Trophoblast cell (in vitro differentiated cells and primary cell): ENCODE measurements around the gene VAMP1.
"Not testable (repeated sequence)": the region's sequence is repeated elsewhere in the genome, so short reads cannot be mapped to it uniquely, and the experiment has no call there.

Source experiments
- DNase-seq, 2 donors: peaks; one replicate each; pipeline ENCODE4 v3.0.0-alpha.2; 2016
- H2AFZ ChIP-seq: 2 replicates; pipeline ENCODE4 v1.6.1; 2013; ENCODE audit warnings: low read length, moderate library complexity, mild to moderate bottlenecking; ENCODE audit not compliant: insufficient read depth, poor library complexity
- H2AK5ac ChIP-seq: 2 replicates; pipeline ENCODE4 v1.6.1; 2013; ENCODE audit warnings: mild to moderate bottlenecking, low read length
- H2BK120ac ChIP-seq: 2 replicates; pipeline ENCODE4 v1.6.1; 2013; ENCODE audit warnings: low read length, mild to moderate bottlenecking, moderate library complexity; ENCODE audit not compliant: insufficient read depth, poor library complexity
- H2BK12ac ChIP-seq: 2 replicates; pipeline ENCODE4 v1.6.1; 2013; ENCODE audit warnings: mild to moderate bottlenecking, low read length, moderate library complexity
- H2BK5ac ChIP-seq: 2 replicates; pipeline ENCODE4 v1.6.1; 2013; ENCODE audit warnings: low read length, low read depth, moderate library complexity, mild to moderate bottlenecking; ENCODE audit not compliant: poor library complexity
- H3K14ac ChIP-seq: 2 replicates; pipeline ENCODE4 v1.6.1; 2013; ENCODE audit warnings: mild to moderate bottlenecking, low read length
- H3K18ac ChIP-seq: 2 replicates; pipeline ENCODE4 v1.6.1; 2013; ENCODE audit warnings: mild to moderate bottlenecking, low read length
- H3K23ac ChIP-seq: 2 replicates; pipeline ENCODE4 v1.6.1; 2013; ENCODE audit warnings: low read length
- H3K27ac ChIP-seq: 2 replicates; pipeline ENCODE4 v1.5.1; 2013; ENCODE audit warnings: low read depth, mild to moderate bottlenecking, inconsistent platforms, low read length, moderate library complexity
- H3K27me3 ChIP-seq: 2 replicates; pipeline ENCODE4 v1.6.1; 2013; ENCODE audit warnings: inconsistent platforms, mild to moderate bottlenecking, low read length, moderate library complexity; ENCODE audit not compliant: insufficient read depth
- H3K36me3 ChIP-seq, 2 experiments: 1 replicate in 1 of 2; 2 replicates in 1 of 2; pipeline ENCODE4 v1.6.1; 2013; ENCODE audit warnings: low read length in 2 of 2, mild to moderate bottlenecking in 2 of 2, moderate library complexity in 1 of 2; ENCODE audit not compliant: insufficient read depth in 2 of 2, control insufficient read depth in 1 of 2
- H3K4ac ChIP-seq: 2 replicates; pipeline ENCODE4 v1.6.1; 2013; ENCODE audit warnings: low read depth, mild to moderate bottlenecking, low read length, moderate library complexity
- H3K4me1 ChIP-seq, 2 experiments: 1 replicate in 1 of 2; 2 replicates in 1 of 2; pipeline ENCODE4 v1.6.1; 2013; ENCODE audit warnings: low read length in 2 of 2, mild to moderate bottlenecking in 2 of 2, moderate library complexity in 1 of 2; ENCODE audit not compliant: insufficient read depth in 2 of 2, control insufficient read depth in 1 of 2
- H3K4me2 ChIP-seq: 2 replicates; pipeline ENCODE4 v1.6.1; 2013; ENCODE audit warnings: inconsistent platforms, mild to moderate bottlenecking, low read length, moderate library complexity
- H3K4me3 ChIP-seq: 2 replicates; pipeline ENCODE4 v1.5.1; 2013; ENCODE audit warnings: mild to moderate bottlenecking, low read depth, low read length, inconsistent platforms
- H3K79me1 ChIP-seq: one replicate; pipeline ENCODE4 v1.6.1; 2013; ENCODE audit warnings: low read length
- H3K79me2 ChIP-seq: 2 replicates; pipeline ENCODE4 v1.6.1; 2013; ENCODE audit warnings: low read length, mild to moderate bottlenecking; ENCODE audit not compliant: control insufficient read depth, insufficient read depth, poor library complexity
- H3K9ac ChIP-seq: 2 replicates; pipeline ENCODE4 v1.6.1; 2013; ENCODE audit warnings: mild to moderate bottlenecking, low read length
- H3K9me3 ChIP-seq: 2 replicates; pipeline ENCODE4 v1.6.1; 2013; ENCODE audit warnings: low read depth, mild to moderate bottlenecking, control low read depth, inconsistent platforms, low read length; ENCODE audit not compliant: insufficient read depth
- H4K12ac ChIP-seq: 2 replicates; pipeline ENCODE4 v1.6.1; 2013; ENCODE audit warnings: low read depth, mild to moderate bottlenecking, low read length, moderate library complexity
- H4K8ac ChIP-seq: 2 replicates; pipeline ENCODE4 v1.6.1; 2013; ENCODE audit warnings: low read depth, mild to moderate bottlenecking, low read length, moderate library complexity
- H4K91ac ChIP-seq: one replicate; pipeline ENCODE4 v1.6.1; 2013; ENCODE audit warnings: low read depth, mild to moderate bottlenecking, low read length, moderate library complexity
- WGBS: extraction: QIAGEN DNeasy Blood & Tissue Kit; methylation state at CpG from one replicate; pipeline ENCODE4 v1.1.7; 2013; ENCODE audit warnings: missing lambda C conversion rate; ENCODE audit not compliant: insufficient read length, insufficient coverage; ENCODE audit errors: extremely low coverage; 5-methylcytosine and 5-hydroxymethylcytosine counted together

VAMP1 gene

GRCh38 chr12:6488240-6488639 lies 17.8 kb upstream of the VAMP1 start:
- Histone ChIP-seq H3K79me2 (peaks cover 2% of the 10 kb centered on the region), H2AK5ac (no peak overlapping the region), H3K79me1 (peaks cover 4% of the 10 kb centered on the region), H3K27me3 (no peaks in the 10 kb centered on the region), H2BK120ac (no peak overlapping the region), H3K23ac (no peak overlapping the region), H4K12ac (no peak overlapping the region), H3K27ac (no peak overlapping the region), H3K9ac (no peak overlapping the region), H3K4me2 (no peak overlapping the region), H3K36me3 (peaks cover 0 to 2% of the 10 kb centered on the region in 2 experiments), H4K91ac (no peak overlapping the region), H2AFZ (no peak overlapping the region), H2BK5ac (no peak overlapping the region), H3K4me3 (no peak overlapping the region), H3K14ac (no peak overlapping the region), H3K4me1 (peaks cover 0 to 3% of the 10 kb centered on the region in 2 experiments), H3K9me3 (no peaks in the 10 kb centered on the region), H2BK12ac (no peak overlapping the region), H4K8ac (no peak overlapping the region), H3K18ac (no peak overlapping the region), H3K4ac (no peak overlapping the region)
- DNase-seq, result no peak
- WGBS, result no CpG with 5 or more reads among the region's 1 CpG

- no peak for DNase-seq
- no peak overlapping the region for H2BK120ac ChIP-seq
Observed at GRCh38 chr12:6478416-6478815, 7.9 kb upstream of the VAMP1 start.

GRCh38 chr12:6477601-6478377 lies 7.3 kb upstream of the VAMP1 start:
- H3K9me3 ChIP-seq, H4K12ac ChIP-seq, H3K27me3 ChIP-seq: not testable (repeated sequence)

More at GRCh38 chr12:6478416-6478815, 7.9 kb upstream of the VAMP1 start:
- Histone ChIP-seq H2BK5ac (no peak overlapping the region), H3K9me3 (peaks cover 7% of the 10 kb centered on the region), H3K36me3 (no peaks in the 10 kb centered on the region), H4K91ac (peak overlapping the region; percentile 3), H3K27ac (peak overlapping the region; percentile 19), H3K79me2 (no peaks in the 10 kb centered on the region), H3K9ac (no peak overlapping the region), H3K18ac (no peak overlapping the region), H4K8ac (peak overlapping the region; percentile 5), H3K4me1 (peaks cover 8 to 12% of the 10 kb centered on the region in 2 experiments), H4K12ac (no peak overlapping the region), H3K14ac (peak overlapping the region; percentile 37), H3K4ac (no peak overlapping the region), H3K4me2 (no peak overlapping the region), H2AFZ (no peak overlapping the region), H3K4me3 (no peak overlapping the region), H3K23ac (peak overlapping the region; percentile 69), H3K79me1 (peaks cover 10% of the 10 kb centered on the region), H3K27me3 (no peaks in the 10 kb centered on the region), H2AK5ac (no peak overlapping the region), H2BK12ac (peak overlapping the region; percentile 27)
- WGBS, result no CpG with 5 or more reads among the region's 20 CpGs

GRCh38 chr12:6476489-6476888 lies 6.0 kb upstream of the VAMP1 start:
- Histone ChIP-seq H3K9ac (no peak overlapping the region), H2AFZ (no peak overlapping the region), H3K9me3 (peaks cover 7% of the 10 kb centered on the region), H3K4me3 (no peak overlapping the region), H4K91ac (peak overlapping the region; percentile 84), H4K8ac (no peak overlapping the region), H3K27me3 (no peaks in the 10 kb centered on the region), H3K14ac (no peak overlapping the region), H3K79me1 (peaks cover 10% of the 10 kb centered on the region), H3K79me2 (no peaks in the 10 kb centered on the region), H3K18ac (no peak overlapping the region), H3K4me2 (peak overlapping the region; percentile 10), H2BK12ac (no peak overlapping the region), H3K36me3 (no peaks in the 10 kb centered on the region), H2AK5ac (no peak overlapping the region), H4K12ac (no peak overlapping the region), H2BK5ac (peak overlapping the region; percentile 90), H3K4me1 (peaks cover 8 to 13% of the 10 kb centered on the region in 2 experiments), H3K23ac (no peak overlapping the region), H3K27ac (peak overlapping the region; percentile 98), H2BK120ac (peak overlapping the region; percentile 39), H3K4ac (no peak overlapping the region)
- WGBS, result no CpG with 5 or more reads among the region's 3 CpGs
- peak; percentile 41 to 58 for DNase-seq

More at GRCh38 chr12:6477601-6478377, 7.3 kb upstream of the VAMP1 start:
- Histone ChIP-seq H3K4me1 (peaks cover 8 to 12% of the 10 kb centered on the region in 2 experiments), H2BK5ac (peak overlapping the region; percentile 57), H3K27ac (peak overlapping the region; percentile 52), H2AK5ac (peak overlapping the region; percentile 88), H3K79me1 (peaks cover 10% of the 10 kb centered on the region), H4K91ac (peak overlapping the region; percentile 95), H3K14ac (peak overlapping the region; percentile 42), H3K4ac (peak overlapping the region; percentile 21), H2BK120ac (peak overlapping the region; percentile 85), H3K18ac (peak overlapping the region; percentile 57), H2BK12ac (peak overlapping the region; percentile 96)
- H3K79me2 ChIP-seq, H3K4me3 ChIP-seq, H3K4me2 ChIP-seq, H4K8ac ChIP-seq, H3K23ac ChIP-seq, DNase-seq, H3K36me3 ChIP-seq, H2AFZ ChIP-seq, H3K9ac ChIP-seq: not testable (repeated sequence)
- WGBS, result no CpG with 5 or more reads among the region's 37 CpGs
